Measurements from ENCODE around the gene GPLD1. TPM values are rescaled to one million over a fixed set of nuclear protein-coding genes. Genes with fewer than 3 reads are reported as not detected.

Gene GPLD1
- total and polyA plus RNA-seq, 2 experiments from 2014 or later: 3.8 to 11.1 TPM

GRCh38 chr6:24439858-24440539 lies 49.4 kb downstream of the GPLD1 start:
- no peak overlapping the region for H2AFZ ChIP-seq
- Mint-ChIP-seq H3K27me3 (ENCODE audit: insufficient read depth, low read depth, poor library complexity) (no peaks in the 10 kb centered on the region), H3K4me1 (no peaks in the 10 kb centered on the region), H3K9me3 (no peaks in the 10 kb centered on the region), H3K27ac (no peak overlapping the region), H3K36me3 (ENCODE audit: low read depth) (peaks cover 3% of the 10 kb centered on the region; the same call in 1 of the 3 replicates), H3K4me3 (no peak overlapping the region)
- H3K79me2 ChIP-seq (replicated peaks; ENCODE audit: insufficient read depth): no peaks in the 10 kb centered on the region
- no peaks in the 10 kb centered on the region for H4K20me1 ChIP-seq (replicated peaks; ENCODE audit: insufficient read depth)
- no peak overlapping the region for H3K27ac ChIP-seq (ENCODE audit: low read depth)
- DNase-seq (ENCODE audit: low spot score) (no peak), ATAC-seq (no peak)
- no peaks in the 10 kb centered on the region for H3K4me1 ChIP-seq (ENCODE audit: insufficient read depth)
- H3F3A ChIP-seq (replicated peaks; ENCODE audit: low read depth): no peaks in the 10 kb centered on the region
- no peak overlapping the region for H3K4me3 ChIP-seq
- no peaks in the 10 kb centered on the region for H3K36me3 ChIP-seq (ENCODE audit: insufficient read depth)
- H3K9me2 ChIP-seq (ENCODE audit: insufficient read depth): no peaks in the 10 kb centered on the region
- H3K27me3 ChIP-seq (ENCODE audit: insufficient read depth): no peaks in the 10 kb centered on the region
- no peak overlapping the region for H3K4me2 ChIP-seq
- TF ChIP-seq NANOG (IDR thresholded peaks at IDR 0.05; ENCODE audit: borderline replicate concordance) (no peak), REST (IDR thresholded peaks at IDR 0.05; ENCODE audit: unreplicated experiment) (no peak), JUNB (IDR thresholded peaks at IDR 0.05; ENCODE audit: unreplicated experiment) (no peak), ZNF462 (CRISPR knock-in tag; IDR thresholded peaks at IDR 0.05) (no peak), POLR2AphosphoS5 (IDR thresholded peaks at IDR 0.05; ENCODE audit: low read depth) (no peak), EZH2 (IDR thresholded peaks at IDR 0.05; ENCODE audit: low read depth, unreplicated experiment) (no peak), STAT1 (IDR thresholded peaks at IDR 0.05; ENCODE audit: unreplicated experiment) (no peak), CREB1 (CRISPR knock-in tag; IDR thresholded peaks at IDR 0.05; ENCODE audit: low read depth) (no peak), ZNF114 (CRISPR knock-in tag; IDR thresholded peaks at IDR 0.05) (no peak), EZH2phosphoT487 (IDR thresholded peaks at IDR 0.05; ENCODE audit: unreplicated experiment) (no peak), ZNF331 (CRISPR knock-in tag; IDR thresholded peaks at IDR 0.05; ENCODE audit: low read depth) (no peak), CTCF (conservative IDR thresholded peaks at IDR 0.05; ENCODE audit: low read depth in 2 of 2) (no peak), ETS1 (IDR thresholded peaks at IDR 0.05) (no peak)

Data from GM23338 (cell line).